HTR-8/SVneo (cell line): Measurements from ENCODE around the gene CLDND1.

Source experiments
- DNase-seq: peaks from one replicate; pipeline ENCODE4 v3.0.0; 2011; ENCODE audit warnings: low spot score, mixed read lengths; ENCODE audit not compliant: insufficient read length
- FAIRE-seq: peaks from 2 replicates; lab custom pipeline; 2011; peaks lifted over from hg19 to GRCh38; lab: Jason Lieb, UNC

Gene CLDND1

GRCh38 chr3:98521897-98522543, 682 bp downstream of the CLDND1 start:
- DNase-seq (peak; percentile 30), FAIRE-seq (peak; percentile 40)

GRCh38 chr3:98519351-98519750, 3.4 kb downstream of the CLDND1 start:
- no peak for DNase-seq
- no peak for FAIRE-seq

DNA sequence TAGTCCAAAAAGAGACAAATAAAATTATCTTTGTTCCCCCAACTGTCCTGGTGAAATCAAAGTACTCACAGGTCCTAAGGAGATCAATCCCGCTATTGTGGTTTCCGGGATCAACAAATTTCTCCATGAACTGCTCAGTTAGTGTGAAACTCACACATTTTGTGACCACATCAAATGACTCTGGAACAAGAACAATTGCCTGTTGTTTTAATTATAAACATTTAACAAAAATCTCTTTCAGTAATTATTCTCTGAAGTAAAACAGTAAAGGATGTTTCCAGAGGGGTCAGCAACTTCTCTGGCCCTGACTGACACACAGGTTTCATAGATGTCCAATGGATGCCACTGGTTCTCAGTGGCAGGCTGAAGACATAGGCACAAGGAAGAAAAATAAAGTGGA, 3.9 kb downstream of the CLDND1 start:
- FAIRE-seq: no peak

DNA sequence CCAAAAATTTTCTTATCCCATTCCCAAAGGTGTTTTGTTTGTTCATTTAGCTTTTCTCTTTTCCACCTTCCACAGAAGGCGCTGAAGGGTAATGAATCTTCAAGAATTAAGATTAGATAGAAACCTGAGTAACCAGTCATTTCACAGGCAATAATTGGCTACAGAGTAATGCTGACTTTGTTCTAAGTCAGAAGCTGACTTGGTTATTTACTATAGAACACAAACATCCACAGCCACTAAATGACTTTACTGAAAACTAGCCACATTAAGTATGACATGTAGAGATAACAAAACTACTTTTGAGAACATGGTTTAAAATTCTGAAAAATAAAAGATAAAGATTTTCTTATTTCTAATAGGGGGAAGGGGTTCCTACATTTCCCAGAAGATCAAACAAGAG, 7.8 kb downstream of the CLDND1 start:
- DNase-seq (no peak), FAIRE-seq (no peak)

More for the DNA sequence above, 3.9 kb downstream of the CLDND1 start:
- DNase-seq: no peak

GRCh38 chr3:98513736-98514135, 9.0 kb downstream of the CLDND1 start:
- FAIRE-seq: no peak

DNA sequence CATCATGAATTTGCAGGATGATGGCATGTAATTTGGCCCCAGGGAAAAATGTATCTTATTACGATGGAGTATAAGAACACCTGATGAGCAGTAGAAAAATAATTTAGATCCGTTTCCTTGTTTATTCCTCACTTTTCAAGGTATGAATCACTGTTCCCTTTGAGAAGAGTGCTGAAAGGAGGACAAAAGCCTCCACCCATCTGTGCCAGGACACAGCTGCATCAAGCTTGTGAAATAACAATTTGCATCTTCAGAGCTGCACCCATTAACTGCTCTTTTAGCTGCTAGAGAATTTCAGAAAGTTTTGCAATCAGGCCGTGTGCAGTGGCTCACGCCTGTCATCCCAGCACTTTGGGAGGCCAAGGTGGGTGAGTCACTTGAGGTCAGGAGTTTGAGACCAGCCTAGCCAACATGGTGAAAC, 9.6 kb downstream of the CLDND1 start:
- DNase-seq (peak; percentile 12), FAIRE-seq (no peak)

More at GRCh38 chr3:98513736-98514135, 9.0 kb downstream of the CLDND1 start:
- no peak for DNase-seq

- DNase-seq (no peak), FAIRE-seq (peak; percentile 9)
These were observed 10.1 kb downstream of the CLDND1 start for GRCh38 chr3:98512576-98512975.

GRCh38 chr3:98508582-98508981, 14.1 kb downstream of the CLDND1 start:
- no peak for DNase-seq
- FAIRE-seq: no peak

DNA sequence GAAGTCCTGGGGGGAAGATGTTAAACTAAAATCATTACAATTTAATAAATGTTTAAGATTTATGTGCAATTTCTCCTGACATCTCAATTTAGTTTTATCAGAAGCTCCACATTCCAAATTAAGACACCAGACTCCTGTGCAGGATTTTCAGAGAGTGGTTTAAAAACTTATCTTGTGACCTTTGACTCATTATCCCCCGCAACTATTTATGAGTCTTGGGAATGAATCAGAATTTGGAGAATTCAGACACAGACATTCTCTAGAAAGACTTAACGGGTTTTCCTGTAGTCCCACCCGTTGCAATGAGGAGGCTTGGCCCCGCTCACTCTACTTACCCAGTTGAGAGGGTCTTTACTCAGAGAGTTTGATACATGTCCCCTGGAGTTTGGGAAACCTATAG, 18.2 kb downstream of the CLDND1 start:
- no peak for FAIRE-seq
- peak; percentile 22 for DNase-seq

GRCh38 chr3:98501863-98502576, 20.7 kb downstream of the CLDND1 start:
- FAIRE-seq: no peak
- no peak for DNase-seq

GRCh38 chr3:98501270-98501669, 21.4 kb downstream of the CLDND1 start:
- DNase-seq (no peak), FAIRE-seq (no peak)

- DNase-seq: no peak
- FAIRE-seq: no peak
These were observed 22.7 kb downstream of the CLDND1 start for GRCh38 chr3:98500019-98500418.

DNA sequence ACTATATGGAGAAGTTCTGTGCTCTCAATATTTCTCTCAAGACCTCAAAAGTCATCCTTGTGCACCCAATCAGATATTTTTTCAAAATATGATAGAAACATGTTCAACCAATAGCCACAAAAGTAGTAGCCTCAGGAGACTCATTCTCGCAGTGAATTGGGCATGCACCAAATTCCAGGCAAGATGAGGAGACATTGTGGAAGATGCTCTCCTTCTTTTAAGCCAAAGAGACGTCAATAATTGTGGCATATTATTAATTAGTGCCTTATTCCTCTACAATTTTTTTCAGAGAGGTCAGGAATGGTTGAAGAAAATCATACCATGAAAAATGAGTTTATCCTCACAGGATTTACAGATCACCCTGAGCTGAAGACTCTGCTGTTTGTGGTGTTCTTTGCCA, 25.3 kb downstream of the CLDND1 start, which contains the start of gene OR5K2:
TSS of gene OR5K2 (plus strand) at position 301 of the 400 bp plus-strand sequence. CDS start at position 301, 0 bp downstream.
- FAIRE-seq: no peak
- DNase-seq: no peak

DNA sequence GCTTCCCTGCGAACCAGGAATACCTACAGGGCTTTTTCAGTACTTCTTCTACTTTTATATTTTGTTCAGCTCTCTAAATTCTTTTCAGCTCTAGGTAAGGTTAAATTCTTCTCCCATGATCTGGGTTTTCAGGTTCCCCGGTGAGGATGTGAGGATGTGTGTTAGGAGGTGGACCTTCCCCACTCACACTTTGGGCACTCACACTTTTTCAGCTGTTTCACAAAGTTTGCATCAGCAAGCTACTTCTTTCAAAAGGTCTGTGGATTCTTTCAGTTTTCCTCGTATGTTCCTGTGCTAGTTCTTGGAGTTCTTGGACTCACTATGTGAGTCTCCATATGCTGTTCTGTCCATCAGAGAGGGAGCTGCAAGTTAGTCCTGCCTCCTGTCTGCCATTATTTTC, 39.1 kb downstream of the CLDND1 start:
- DNase-seq (no peak), FAIRE-seq (no peak)

DNA sequence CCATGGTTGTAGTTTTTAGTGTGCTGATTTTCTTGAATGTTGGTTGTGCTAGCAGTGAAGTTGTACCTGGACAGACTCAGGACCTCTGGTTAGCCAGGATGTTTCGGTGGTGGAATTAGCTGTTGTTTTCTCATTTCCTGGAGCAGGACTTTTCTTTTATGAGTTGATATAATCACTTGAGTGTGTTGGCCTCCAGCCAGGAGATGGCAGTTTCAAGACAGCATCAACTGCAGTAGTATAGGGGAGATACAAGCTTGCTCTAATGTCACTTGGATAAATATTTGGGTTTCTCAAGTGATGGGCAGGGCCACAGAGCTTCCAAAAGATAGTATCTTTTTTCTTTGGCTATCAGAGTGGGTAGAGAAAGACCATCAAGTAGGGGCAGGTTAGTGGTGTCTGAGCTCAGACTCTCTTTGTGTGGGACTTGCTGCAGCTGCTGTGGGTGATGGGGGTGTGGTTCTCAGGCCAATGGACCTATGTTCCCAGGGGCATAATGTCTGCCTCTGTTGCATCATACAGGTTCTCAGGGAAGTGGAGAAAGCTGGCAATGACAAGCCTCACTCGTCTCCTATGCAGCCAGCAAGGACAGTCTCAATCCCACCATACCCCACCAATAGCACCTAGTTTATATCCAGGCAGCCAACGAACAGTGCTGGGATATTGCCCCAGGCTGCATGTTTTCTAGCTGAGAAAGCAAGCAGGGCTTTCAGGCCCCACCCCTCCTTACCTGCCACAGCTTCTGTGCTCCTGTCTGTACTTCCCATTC, 39.8 kb downstream of the CLDND1 start:
- no peak for FAIRE-seq
- no peak for DNase-seq
